Heart right ventricle (tissue), 16 donors: ENCODE data around the gene PBOV1. TPM values are rescaled to one million over a fixed set of nuclear protein-coding genes. Genes with fewer than 3 reads are reported as not detected.

Experiments used
- ATAC-seq, 8 donors: fragments of 200-7000 bp; cut with Tn5 transposase; one replicate each; pipeline ENCODE4 v1.9.1; 2020; ENCODE audit warnings: mild to moderate bottlenecking in 8 of 8, moderate library complexity in 8 of 8, moderate number of reproducible peaks in 1 of 8
- DNase-seq, 2 donors: peaks; one replicate each; pipeline ENCODE4 v3.0.0-alpha.2; 2020
- H3K27ac ChIP-seq, 10 donors: fragments of 200-600 bp; sonication (generic) in 2 of 10; one replicate each; pipeline versions ENCODE4 v1.5.0 to v1.8.0; 2020 to 2022; ENCODE audit warnings: mild to moderate bottlenecking in 3 of 10
- H3K27me3 ChIP-seq, 7 donors: fragments of 200-600 bp; one replicate each; pipeline ENCODE4 v1.8.0; 2021 to 2022; ENCODE audit warnings: mild to moderate bottlenecking in 2 of 7
- H3K36me3 ChIP-seq, 9 donors: fragments of 200-600 bp; sonication (generic) in 1 of 9; one replicate each; pipeline versions ENCODE4 v1.5.0 to v1.8.0; 2020 to 2022; ENCODE audit warnings: mild to moderate bottlenecking in 2 of 9
- H3K4me1 ChIP-seq, 9 donors: fragments of 200-600 bp; sonication (generic) in 1 of 9; one replicate each; pipeline versions ENCODE4 v1.5.0 to v1.8.0; 2020 to 2022; ENCODE audit warnings: mild to moderate bottlenecking in 4 of 9
- H3K4me3 ChIP-seq, 10 donors: fragments of 200-600 bp; sonication (generic) in 2 of 10; one replicate each; pipeline versions ENCODE4 v1.5.0 to v1.8.0; 2020 to 2022; ENCODE audit warnings: mild to moderate bottlenecking in 7 of 10, moderate library complexity in 2 of 10
- H3K9me3 ChIP-seq, 11 donors: fragments of 200-600 bp in 10 of 11; sonication (generic) in 2 of 11; one replicate each; pipeline versions ENCODE4 v1.5.0 to v1.8.0; 2013 to 2022; ENCODE audit warnings: mild to moderate bottlenecking in 2 of 11, control low read depth in 1 of 11, moderate library complexity in 1 of 11
- CTCF ChIP-seq, 9 donors: fragments of 200-600 bp; sonication (generic) in 2 of 9; IDR thresholded peaks; one replicate each; pipeline versions ENCODE4 v1.5.0 to v1.8.0; 2021 to 2022; ENCODE audit warnings: antibody characterized with exemption in 9 of 9, mild to moderate bottlenecking in 5 of 9, moderate library complexity in 1 of 9
- WGBS, 2 donors: extraction: QIAGEN DNeasy Blood & Tissue Kit; methylation state at CpG; one replicate each; pipeline ENCODE4 v1.1.7; 2013; ENCODE audit warnings: inconsistent platforms in 1 of 2; 5-methylcytosine and 5-hydroxymethylcytosine counted together
- intact Hi-C, 10 donors: fragments of 100-400 bp; cut with DNase I; formaldehyde crosslinking; loops; one replicate each; pipeline versions ENCODE4 v1.11.1 to v1.14.2; 2022
- polyA plus RNA-seq, 2 donors: library from polyadenylated mRNA; stranded (reverse); fragments of 200-250 nt; gene quantifications; one replicate each; pipeline ENCODE4 v1.2.3, GENCODE V29; 2013
- total RNA-seq, 10 donors: library from RNA; stranded (reverse); fragmentation: NEBNext Ultra II Directional in 3 of 10; extraction: Animal tissue kit (Norgen Biotek cat#: 25700) in 3 of 10; gene quantifications; one replicate each; pipeline versions ENCODE4 v1.2.1 to v1.2.4, GENCODE V29; 2021 to 2023
- donor health status: Arrhythmogenic right ventricular cardiomyopathy.
- donor health status: ischemic (EF 13 %, LVEDD 7.1; RV severe dilation, severe dysfunction).
- donor health status: healthy with polysubstance abuse.
- donor health status: DM: no; HTN: yes; CAD: no.
- donor health status: DM: no; HTN: no; CAD: no.
- donor health status: ischemic (EF 25% LVEDD 6.9; RV normal size, moderate dysfunction).
- donor health status: ischemic (EF 25% LVEDD 5.7; RV mildly dilated, moderate dysfunction).
- donor health status: healthy.
- donor health status: DM: yes; HTN: yes; CAD: no.
- donor health status: Ischemic cardiomyopathy.
- donor health status: ischemic (EF 35%, LVEDD 5.7; RV mildly dilated, moderate dysfunction).
- donor health status: nonischemic (EF 11% LVEDD 7.7; RV severe dilation, severe dysfunction).
- donor health status: DM: yes; HTN: yes; CAD: no.
- donor health status: PGD.
- donor health status: ischemic (EF 29% LVEDD 5.4; RV normal size, mild dysfunction).
- donor health status: nonischemic (EF 23%, LVEDD 6.1; RV moderate dilation, normal function).

The PBOV1 gene
- total and polyA plus RNA-seq, 12 donors, result not detected

DNA sequence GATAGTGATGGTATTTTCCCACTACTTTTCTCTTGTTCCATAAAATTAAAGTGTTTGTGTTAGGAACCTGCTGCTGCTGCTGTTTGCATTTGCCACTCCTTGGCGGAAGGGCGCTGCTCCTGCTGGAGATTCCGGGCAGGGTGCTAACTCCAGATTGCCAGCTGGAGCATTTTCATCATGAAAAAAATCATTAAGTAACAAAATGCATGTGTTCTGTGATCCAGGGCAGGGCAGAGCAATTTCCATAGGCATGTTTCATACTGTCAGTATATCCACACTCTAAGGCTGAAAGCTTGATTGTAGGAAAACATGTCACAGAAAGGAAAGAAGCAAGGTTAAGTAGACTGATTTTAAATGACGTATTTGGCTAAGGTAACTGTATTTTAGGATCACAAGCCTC is 24.0 kb downstream of the PBOV1 start:
- intact Hi-C loops, result no loop called here
- H3K4me1 ChIP-seq, result no peaks in the 10 kb centered on the region
- H3K9me3 ChIP-seq, result no peaks in the 10 kb centered on the region
- H3K4me3 ChIP-seq, result no peak overlapping the region
- H3K27me3 ChIP-seq, result no peaks in the 10 kb centered on the region
- ATAC-seq (no peak), DNase-seq (no peak)
- no peak for TF ChIP-seq CTCF (IDR thresholded peaks at IDR 0.05)
- WGBS, 2 donors, result 60 to 73% methylated on average over 4 of the region's 4 CpGs
- H3K36me3 ChIP-seq, result no peaks in the 10 kb centered on the region
- H3K27ac ChIP-seq, result no peak overlapping the region

DNA sequence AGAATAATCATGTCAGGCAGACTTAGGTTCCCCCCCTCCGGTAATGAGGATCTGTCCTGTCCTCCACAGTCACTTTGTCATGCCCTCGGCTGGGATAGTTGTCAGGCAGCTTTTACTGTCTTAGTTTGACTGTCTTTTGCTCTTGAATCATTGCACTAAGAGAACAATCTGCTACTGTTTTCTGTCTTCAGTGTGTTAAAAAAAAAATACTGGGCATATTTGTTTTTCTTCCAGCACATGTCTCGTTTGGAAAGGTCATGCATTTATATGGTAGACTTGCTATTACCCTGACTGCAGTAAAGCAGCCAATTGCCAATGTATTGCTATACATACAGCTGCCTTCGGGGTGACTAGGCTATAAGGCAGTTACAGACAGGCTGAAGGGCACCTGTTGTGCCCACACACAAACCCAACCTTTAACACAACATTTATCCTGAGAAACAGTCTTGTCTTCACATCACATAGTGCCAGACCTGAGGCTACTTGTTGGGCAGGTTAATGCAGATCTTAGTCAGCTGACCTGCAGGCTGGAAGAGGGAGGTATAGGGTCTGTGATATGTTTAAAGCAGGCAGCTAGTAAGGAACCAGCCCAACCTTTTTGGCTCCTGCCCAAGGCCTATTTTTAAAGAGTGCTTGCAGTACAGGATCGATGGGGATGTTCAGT is 29.9 kb downstream of the PBOV1 start:
- no peak for ATAC-seq
- TF ChIP-seq CTCF (IDR thresholded peaks at IDR 0.05), result no peak
- no peaks in the 10 kb centered on the region for H3K27me3 ChIP-seq
- intact Hi-C loops, result no loop called here
- H3K4me1 ChIP-seq, result peaks cover 0 to 8% (median 0%) of the 10 kb centered on the region in 9 donors
- no peak overlapping the region for H3K27ac ChIP-seq
- H3K9me3 ChIP-seq, result no peaks in the 10 kb centered on the region
- DNase-seq, result no peak
- no peak overlapping the region for H3K4me3 ChIP-seq
- no peaks in the 10 kb centered on the region for H3K36me3 ChIP-seq
- 50% methylated on average over 5 of the region's 5 CpGs for WGBS, 2 donors

DNA sequence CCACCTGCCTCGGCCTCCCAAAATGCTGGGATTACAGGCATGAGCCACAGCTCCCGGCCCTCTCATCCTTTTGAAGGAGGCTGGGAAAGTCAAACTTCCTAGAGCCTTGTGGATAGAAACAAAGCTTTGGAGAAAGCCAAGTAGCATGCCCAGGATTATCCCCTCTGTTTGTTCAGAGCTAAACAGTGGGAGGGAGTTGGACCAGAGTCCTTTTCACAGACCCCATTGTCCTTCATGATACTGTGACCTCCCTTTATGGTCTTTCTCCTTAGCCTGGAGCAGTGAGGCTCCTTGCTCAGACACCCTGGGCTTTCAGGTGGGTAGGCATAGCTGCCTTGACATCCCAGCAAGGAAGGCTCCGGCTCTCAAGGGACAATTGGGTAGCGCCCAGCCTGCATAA is 31.1 kb downstream of the PBOV1 start:
- ATAC-seq, result no peak
- no peaks in the 10 kb centered on the region for H3K36me3 ChIP-seq
- no peaks in the 10 kb centered on the region for H3K27me3 ChIP-seq
- WGBS, 2 donors, result 95 to 98% methylated on average over 4 of the region's 4 CpGs
- DNase-seq, result no peak
- no peak overlapping the region for H3K27ac ChIP-seq
- intact Hi-C loops, result no loop called here
- no peak overlapping the region for H3K4me3 ChIP-seq
- no peak for TF ChIP-seq CTCF (IDR thresholded peaks at IDR 0.05)
- H3K4me1 ChIP-seq, result peaks cover 0 to 10% (median 0%) of the 10 kb centered on the region in 9 donors
- no peaks in the 10 kb centered on the region for H3K9me3 ChIP-seq

GRCh38 chr6:138184230-138184629 is 34.1 kb downstream of the PBOV1 start:
- no peak overlapping the region for H3K4me3 ChIP-seq
- no peaks in the 10 kb centered on the region for H3K9me3 ChIP-seq
- intact Hi-C loops, result no loop called here
- no peaks in the 10 kb centered on the region for H3K36me3 ChIP-seq
- ATAC-seq (no peak), DNase-seq (no peak)
- peaks cover 0 to 11% (median 0%) of the 10 kb centered on the region in 9 donors for H3K4me1 ChIP-seq
- H3K27me3 ChIP-seq, result no peaks in the 10 kb centered on the region
- WGBS, 2 donors, result 90 to 92% methylated on average over 3 of the region's 3 CpGs
- H3K27ac ChIP-seq, result no peak overlapping the region
- no peak for TF ChIP-seq CTCF (IDR thresholded peaks at IDR 0.05)
